Astrocyte (in vitro differentiated cells and primary cell): ENCODE data around the gene FGF9. TPM values are rescaled to one million over a fixed set of nuclear protein-coding genes. Genes with fewer than 3 reads are reported as not detected.

Experiments used
- DNase-seq: peaks from one replicate; pipeline ENCODE4 v3.0.0-alpha.2; 2010; ENCODE audit warnings: low read depth
- FAIRE-seq: peaks from 2 replicates; lab custom pipeline; 2011; peaks lifted over from hg19 to GRCh38; lab: Jason Lieb, UNC
- H2AFZ ChIP-seq: 2 replicates; pipeline ENCODE4 v1.6.0; 2012; ENCODE audit warnings: low read depth, low read length, inconsistent platforms
- H3K27ac ChIP-seq: 2 replicates; pipeline ENCODE4 v1.5.1; 2011; ENCODE audit warnings: low read depth, low read length, inconsistent platforms
- H3K27me3 ChIP-seq: 2 replicates; pipeline ENCODE4 v1.6.0; 2011; ENCODE audit warnings: low read length, inconsistent platforms; ENCODE audit not compliant: insufficient read depth
- H3K36me3 ChIP-seq: 2 replicates; pipeline ENCODE4 v1.5.1; 2011; ENCODE audit warnings: low read length, inconsistent platforms; ENCODE audit not compliant: insufficient read depth
- H3K4me1 ChIP-seq: 2 replicates; pipeline ENCODE4 v1.5.1; 2011; ENCODE audit warnings: low read length, inconsistent platforms; ENCODE audit not compliant: insufficient read depth
- H3K4me2 ChIP-seq: 2 replicates; pipeline ENCODE4 v1.6.0; 2012; ENCODE audit warnings: low read length, inconsistent platforms
- H3K4me3 ChIP-seq: 2 replicates; pipeline ENCODE4 v1.5.1; 2011; ENCODE audit warnings: low read depth, mild to moderate bottlenecking, low read length, inconsistent platforms; ENCODE audit not compliant: insufficient read depth
- H3K79me2 ChIP-seq: 2 replicates; pipeline ENCODE4 v1.6.0; 2012; ENCODE audit warnings: mild to moderate bottlenecking, low read length, inconsistent platforms; ENCODE audit not compliant: insufficient read depth
- H3K9ac ChIP-seq: 2 replicates; pipeline ENCODE4 v1.6.0; 2012; ENCODE audit warnings: mild to moderate bottlenecking, low read length, inconsistent platforms
- H3K9me3 ChIP-seq: 2 replicates; pipeline ENCODE4 v1.5.1; 2012; ENCODE audit warnings: low read depth, mild to moderate bottlenecking, low read length, inconsistent platforms; ENCODE audit not compliant: insufficient read depth
- H4K20me1 ChIP-seq: 2 replicates; pipeline ENCODE4 v1.6.0; 2012; ENCODE audit warnings: low read length, inconsistent platforms; ENCODE audit not compliant: insufficient read depth
- H3K27ac Mint-ChIP-seq: one replicate; pipeline ENCODE4 v1.8.0; 2021; ENCODE audit warnings: mild to moderate bottlenecking, mixed read lengths; ENCODE audit not compliant: unreplicated experiment
- H3K27me3 Mint-ChIP-seq: one replicate; pipeline ENCODE4 v1.8.0; 2021; ENCODE audit warnings: low read depth, mixed read lengths; ENCODE audit not compliant: unreplicated experiment
- H3K36me3 Mint-ChIP-seq: one replicate; pipeline ENCODE4 v1.8.0; 2021; ENCODE audit warnings: low read depth, mixed read lengths; ENCODE audit not compliant: unreplicated experiment
- H3K4me1 Mint-ChIP-seq: one replicate; pipeline ENCODE4 v1.8.0; 2021; ENCODE audit warnings: low read depth, mixed read lengths; ENCODE audit not compliant: unreplicated experiment
- H3K4me3 Mint-ChIP-seq: one replicate; pipeline ENCODE4 v1.8.0; 2021; ENCODE audit warnings: mild to moderate bottlenecking, moderate library complexity, mixed read lengths; ENCODE audit not compliant: unreplicated experiment
- H3K9me3 Mint-ChIP-seq: one replicate; pipeline ENCODE4 v1.8.0; 2021; ENCODE audit warnings: mild to moderate bottlenecking, mixed read lengths; ENCODE audit not compliant: unreplicated experiment
- EZH2 ChIP-seq: IDR thresholded peaks from 2 replicates; pipeline ENCODE4 v1.6.1; 2012; ENCODE audit warnings: mild to moderate bottlenecking, low read length, inconsistent platforms; ENCODE audit not compliant: insufficient read depth
- total RNA-seq: library from RNA; stranded (reverse); gene quantifications from 2 replicates; pipeline ENCODE4 v1.2.1, GENCODE V29; 2021
- TF ChIP-seq, protein P1 (sequence below): IDR thresholded peaks from 2 replicates; pipeline ENCODE4 v1.5.1; 2011; ENCODE audit warnings: low read depth, mild to moderate bottlenecking, inconsistent platforms, low read length, moderate library complexity; ENCODE audit not compliant: insufficient read depth

The FGF9 gene
- total RNA-seq, 1 donor from 2014 or later = 0.27 TPM

DNA sequence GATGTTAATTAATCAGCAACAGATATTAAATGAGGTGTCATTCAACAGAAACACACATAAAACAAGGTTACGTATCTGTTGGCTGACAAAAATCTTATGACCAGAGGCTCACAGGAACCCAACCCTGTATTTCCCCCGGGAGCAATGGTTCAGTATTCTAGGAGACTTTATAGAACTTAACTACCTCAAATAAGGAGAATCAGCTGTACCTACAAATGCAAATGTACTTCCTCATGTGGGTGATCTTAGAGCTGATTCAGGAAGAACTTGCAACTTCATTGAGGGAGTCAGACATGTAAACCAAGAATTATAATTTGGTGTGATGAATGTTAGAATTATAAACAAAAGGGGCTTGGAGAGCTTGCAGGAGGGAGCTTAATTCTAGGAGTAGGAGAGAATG lies 20.1 kb downstream of the FGF9 start:
- no peak overlapping the region for H2AFZ ChIP-seq
- Mint-ChIP-seq H3K4me3 (no peak overlapping the region), H3K27ac (no peak overlapping the region), H3K36me3 (no peaks in the 10 kb centered on the region), H3K27me3 (peaks cover 15% of the 10 kb centered on the region), H3K9me3 (no peaks in the 10 kb centered on the region), H3K4me1 (no peaks in the 10 kb centered on the region)
- H3K36me3 ChIP-seq = no peaks in the 10 kb centered on the region
- FAIRE-seq = no peak
- H3K27me3 ChIP-seq = no peaks in the 10 kb centered on the region
- H3K4me2 ChIP-seq = no peak overlapping the region
- TF ChIP-seq, protein P1, sequence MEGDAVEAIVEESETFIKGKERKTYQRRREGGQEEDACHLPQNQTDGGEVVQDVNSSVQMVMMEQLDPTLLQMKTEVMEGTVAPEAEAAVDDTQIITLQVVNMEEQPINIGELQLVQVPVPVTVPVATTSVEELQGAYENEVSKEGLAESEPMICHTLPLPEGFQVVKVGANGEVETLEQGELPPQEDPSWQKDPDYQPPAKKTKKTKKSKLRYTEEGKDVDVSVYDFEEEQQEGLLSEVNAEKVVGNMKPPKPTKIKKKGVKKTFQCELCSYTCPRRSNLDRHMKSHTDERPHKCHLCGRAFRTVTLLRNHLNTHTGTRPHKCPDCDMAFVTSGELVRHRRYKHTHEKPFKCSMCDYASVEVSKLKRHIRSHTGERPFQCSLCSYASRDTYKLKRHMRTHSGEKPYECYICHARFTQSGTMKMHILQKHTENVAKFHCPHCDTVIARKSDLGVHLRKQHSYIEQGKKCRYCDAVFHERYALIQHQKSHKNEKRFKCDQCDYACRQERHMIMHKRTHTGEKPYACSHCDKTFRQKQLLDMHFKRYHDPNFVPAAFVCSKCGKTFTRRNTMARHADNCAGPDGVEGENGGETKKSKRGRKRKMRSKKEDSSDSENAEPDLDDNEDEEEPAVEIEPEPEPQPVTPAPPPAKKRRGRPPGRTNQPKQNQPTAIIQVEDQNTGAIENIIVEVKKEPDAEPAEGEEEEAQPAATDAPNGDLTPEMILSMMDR = no peak
- TF ChIP-seq EZH2 = no peak
- H3K9me3 ChIP-seq = no peaks in the 10 kb centered on the region
- no peaks in the 10 kb centered on the region for H3K4me1 ChIP-seq
- H3K4me3 ChIP-seq = no peak overlapping the region
- no peaks in the 10 kb centered on the region for H4K20me1 ChIP-seq
- H3K27ac ChIP-seq = no peak overlapping the region
- H3K79me2 ChIP-seq = no peaks in the 10 kb centered on the region
- no peak overlapping the region for H3K9ac ChIP-seq
- DNase-seq = no peak

DNA sequence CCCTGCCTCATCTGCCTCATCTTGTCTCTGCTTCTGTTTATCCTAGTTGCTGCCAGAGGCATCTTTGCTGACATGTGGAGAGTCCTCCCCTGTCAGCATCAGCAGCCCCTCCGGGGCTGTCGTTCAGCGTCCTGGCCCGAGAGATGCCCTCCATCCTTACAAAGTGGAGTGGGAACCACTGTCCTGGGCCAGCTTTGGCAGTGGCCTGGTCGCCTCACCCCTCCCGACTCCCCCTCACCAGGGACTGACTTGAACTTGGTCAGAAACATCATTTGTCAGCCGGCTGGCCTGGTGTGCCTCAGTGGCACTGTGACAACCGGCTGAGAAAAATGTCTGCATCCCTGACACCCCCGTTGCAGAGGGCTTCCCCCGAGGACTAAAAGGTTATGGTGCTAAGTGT lies 20.6 kb downstream of the FGF9 start:
- FAIRE-seq (no peak), DNase-seq (no peak)
- Mint-ChIP-seq H3K4me1 (no peaks in the 10 kb centered on the region), H3K36me3 (no peaks in the 10 kb centered on the region), H3K4me3 (no peak overlapping the region), H3K27me3 (peaks cover 15% of the 10 kb centered on the region), H3K9me3 (no peaks in the 10 kb centered on the region), H3K27ac (no peak overlapping the region)
- Histone ChIP-seq H3K9me3 (no peaks in the 10 kb centered on the region), H3K79me2 (no peaks in the 10 kb centered on the region), H3K27me3 (no peaks in the 10 kb centered on the region), H3K9ac (no peak overlapping the region), H3K4me2 (no peak overlapping the region), H3K4me3 (no peak overlapping the region), H4K20me1 (no peaks in the 10 kb centered on the region), H3K27ac (no peak overlapping the region), H2AFZ (no peak overlapping the region), H3K4me1 (no peaks in the 10 kb centered on the region), H3K36me3 (no peaks in the 10 kb centered on the region)
- TF ChIP-seq, protein P1 = no peak
- TF ChIP-seq EZH2 = no peak

DNA sequence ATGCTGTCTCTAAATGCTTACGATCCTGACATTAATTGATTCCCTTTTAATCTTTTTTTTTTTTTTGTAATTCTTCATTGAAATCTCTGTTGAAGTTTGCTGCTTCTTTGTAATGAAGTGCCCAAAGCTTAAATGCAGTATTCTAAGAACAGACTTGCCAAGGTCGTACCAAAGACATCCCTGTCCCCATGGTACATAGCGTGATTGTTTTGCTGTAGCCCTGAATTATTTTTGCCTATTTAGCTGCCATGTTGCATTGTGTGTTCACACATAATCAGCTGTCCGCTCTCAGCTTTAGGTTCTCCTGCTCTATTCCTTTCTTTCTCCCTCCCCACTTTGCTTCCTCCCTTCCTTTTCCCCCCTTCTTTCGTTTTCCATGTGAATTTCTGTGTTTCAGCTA lies 21.1 kb downstream of the FGF9 start:
- DNase-seq (no peak), FAIRE-seq (no peak)
- no peaks in the 10 kb centered on the region for H4K20me1 ChIP-seq
- no peak overlapping the region for H3K4me3 ChIP-seq
- TF ChIP-seq, protein P1 = no peak
- Mint-ChIP-seq H3K4me1 (no peaks in the 10 kb centered on the region), H3K36me3 (no peaks in the 10 kb centered on the region), H3K9me3 (no peaks in the 10 kb centered on the region), H3K27ac (no peak overlapping the region), H3K27me3 (peaks cover 15% of the 10 kb centered on the region), H3K4me3 (no peak overlapping the region)
- no peaks in the 10 kb centered on the region for H3K9me3 ChIP-seq
- no peak overlapping the region for H3K27ac ChIP-seq
- no peaks in the 10 kb centered on the region for H3K27me3 ChIP-seq
- H3K4me2 ChIP-seq = no peak overlapping the region
- no peaks in the 10 kb centered on the region for H3K36me3 ChIP-seq
- H2AFZ ChIP-seq = no peak overlapping the region
- no peak overlapping the region for H3K9ac ChIP-seq
- H3K79me2 ChIP-seq = no peaks in the 10 kb centered on the region
- H3K4me1 ChIP-seq = no peaks in the 10 kb centered on the region
